Mucosa of gallbladder (tissue), 1 donor: Measurements from ENCODE around the gene ALDH2. TPM values are rescaled to one million over a fixed set of nuclear protein-coding genes. Genes with fewer than 3 reads are reported as not detected.
"Not testable (repeated sequence)": the region's sequence is repeated elsewhere in the genome, so short reads cannot be mapped to it uniquely, and the experiment has no call there.

Experiments
- DNase-seq: peaks from one replicate; pipeline ENCODE4 v3.0.0-alpha.2; 2020; ENCODE audit warnings: low spot score
- total RNA-seq: library from RNA; stranded (reverse); gene quantifications from one replicate; pipeline ENCODE4 v1.2.1, GENCODE V29; 2021
- donor health status: DM: no; HTN: no; CAD: no.

Gene ALDH2
- total RNA-seq, 1 donor from 2014 or later: 259 TPM

DNA sequence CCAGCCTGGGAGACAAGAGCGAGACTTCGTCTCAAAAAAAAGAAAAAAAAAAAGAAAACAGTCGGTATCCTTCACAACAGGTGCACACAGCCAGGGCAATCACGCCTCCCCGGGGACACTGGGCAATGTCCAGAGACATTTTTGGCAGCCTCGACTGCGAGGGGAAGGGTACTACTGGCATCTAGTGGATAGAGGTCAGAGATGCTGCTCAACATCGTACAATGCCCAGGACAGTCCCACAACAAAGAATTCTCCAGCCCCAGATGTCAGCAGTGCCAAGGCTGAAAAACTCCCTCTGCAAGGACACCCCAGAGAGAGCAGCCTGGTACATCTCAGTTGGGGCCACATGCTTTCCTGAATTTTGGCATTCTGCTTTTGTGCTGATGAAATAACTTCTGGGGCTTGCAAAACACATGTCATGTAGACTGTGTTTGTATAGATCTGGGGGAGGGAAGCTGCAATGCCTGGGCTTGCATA is 21.5 kb downstream of the ALDH2 start:
- DNase-seq: peak; percentile 40

DNA sequence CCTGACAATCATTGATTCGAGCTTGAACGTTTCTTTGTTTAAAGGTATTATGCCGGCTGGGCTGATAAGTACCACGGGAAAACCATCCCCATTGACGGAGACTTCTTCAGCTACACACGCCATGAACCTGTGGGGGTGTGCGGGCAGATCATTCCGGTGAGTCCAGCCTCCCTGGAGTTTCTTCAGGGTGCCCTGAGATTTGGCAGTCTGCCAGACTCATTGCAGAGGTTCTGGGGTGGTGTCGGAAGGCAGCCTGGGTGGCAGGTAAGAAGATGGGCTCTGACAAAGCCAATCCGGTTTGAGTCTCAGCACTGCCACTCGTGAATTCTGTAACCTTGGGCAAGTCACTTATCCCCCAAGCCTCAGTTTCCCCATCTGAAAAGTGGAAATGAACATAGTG is 23.0 kb downstream of the ALDH2 start:
- DNase-seq: no peak

GRCh38 chr12:111791507-111791906 is 24.8 kb downstream of the ALDH2 start:
- DNase-seq: no peak

DNA sequence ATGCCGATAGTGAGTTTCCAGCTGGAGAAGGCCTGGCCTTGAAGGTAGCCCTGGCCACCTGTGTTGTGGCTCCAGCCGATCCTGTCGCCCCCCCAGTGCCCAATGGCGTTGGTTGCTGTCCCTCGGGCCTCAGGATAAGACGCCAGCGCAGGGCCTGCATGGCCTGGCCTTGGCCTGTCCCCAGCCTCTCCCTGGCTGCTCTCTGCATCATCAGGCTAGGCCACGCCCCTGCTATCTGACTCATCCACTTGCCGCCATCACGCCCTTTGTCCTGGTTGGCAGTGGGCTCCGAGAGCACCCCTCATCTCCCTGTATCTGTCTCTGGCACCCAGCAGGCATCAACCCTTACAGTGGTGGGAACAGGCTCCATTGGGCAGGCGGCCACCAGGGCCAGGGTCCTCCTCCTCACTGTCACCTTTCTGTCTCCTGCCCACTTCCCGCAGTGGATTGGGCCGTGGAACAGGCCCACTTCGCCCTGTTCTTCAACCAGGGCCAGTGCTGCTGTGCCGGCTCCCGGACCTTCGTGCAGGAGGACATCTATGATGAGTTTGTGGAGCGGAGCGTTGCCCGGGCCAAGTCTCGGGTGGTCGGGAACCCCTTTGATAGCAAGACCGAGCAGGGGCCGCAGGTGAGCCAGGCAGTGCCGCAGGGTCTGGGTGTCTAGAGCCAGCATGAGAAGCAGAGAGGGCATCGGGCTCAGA is 25.6 kb downstream of the ALDH2 start:
- peak; percentile 67 for DNase-seq

- no peak for DNase-seq
These were observed 26.1 kb downstream of the ALDH2 start for GRCh38 chr12:111792856-111793235.

- DNase-seq: no peak
These were observed 31.4 kb downstream of the ALDH2 start for GRCh38 chr12:111798182-111798581.

- DNase-seq: no peak
These were observed 33.0 kb downstream of the ALDH2 start for GRCh38 chr12:111799758-111800157.

- DNase-seq: no peak
These were observed 36.4 kb downstream of the ALDH2 start for GRCh38 chr12:111803038-111803626.

DNA sequence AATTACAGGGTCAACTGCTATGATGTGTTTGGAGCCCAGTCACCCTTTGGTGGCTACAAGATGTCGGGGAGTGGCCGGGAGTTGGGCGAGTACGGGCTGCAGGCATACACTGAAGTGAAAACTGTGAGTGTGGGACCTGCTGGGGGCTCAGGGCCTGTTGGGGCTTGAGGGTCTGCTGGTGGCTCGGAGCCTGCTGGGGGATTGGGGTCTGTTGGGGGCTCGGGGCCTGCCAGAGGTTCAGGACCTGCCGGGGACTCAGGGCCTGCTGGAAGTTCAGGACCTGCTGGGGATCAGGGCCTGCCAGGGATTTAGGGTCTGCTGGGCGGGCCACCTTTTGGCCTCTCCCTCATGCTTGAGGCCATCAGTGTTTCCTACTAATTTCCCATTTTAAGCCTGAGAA is 37.1 kb downstream of the ALDH2 start:
- DNase-seq: no peak

DNA sequence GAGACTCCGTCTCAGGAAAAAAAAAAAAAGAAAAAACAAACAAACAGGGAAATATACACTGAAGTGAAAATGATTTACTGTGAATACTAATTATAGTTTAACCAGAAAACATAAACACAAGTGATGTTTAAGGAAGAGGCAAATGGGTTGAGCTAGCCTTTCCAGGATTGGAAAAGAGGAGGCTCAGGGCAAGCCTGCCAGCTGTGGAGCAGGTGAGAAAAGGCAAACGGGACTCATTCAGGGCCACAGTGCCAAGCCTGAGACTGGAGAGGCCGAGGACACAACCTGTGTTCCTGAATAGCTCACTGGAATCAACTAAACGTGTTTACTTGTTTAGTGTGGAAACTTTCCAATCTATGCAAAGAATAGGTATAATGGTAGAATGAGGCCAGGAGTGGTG is 39.6 kb downstream of the ALDH2 start:
- DNase-seq: no peak

DNA sequence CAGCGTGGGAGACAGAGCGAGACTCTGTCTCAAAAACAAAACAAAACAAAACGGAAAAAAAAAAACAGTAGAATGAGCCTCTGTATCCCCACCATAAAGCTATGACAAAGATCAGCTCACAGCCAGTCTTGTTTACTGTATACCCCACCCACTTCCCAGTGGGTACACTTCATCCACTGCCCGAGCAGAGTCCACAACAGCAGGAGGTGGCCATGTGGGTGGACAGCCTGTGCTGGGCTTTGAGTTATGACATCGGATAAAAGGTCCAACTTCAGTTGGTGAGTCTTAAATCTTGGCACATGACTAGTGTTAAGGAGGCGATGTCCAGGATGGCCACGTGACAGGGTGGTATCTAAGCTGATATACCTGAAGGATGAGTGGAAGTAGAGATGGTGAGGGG is 40.5 kb downstream of the ALDH2 start:
- DNase-seq: no peak

DNA sequence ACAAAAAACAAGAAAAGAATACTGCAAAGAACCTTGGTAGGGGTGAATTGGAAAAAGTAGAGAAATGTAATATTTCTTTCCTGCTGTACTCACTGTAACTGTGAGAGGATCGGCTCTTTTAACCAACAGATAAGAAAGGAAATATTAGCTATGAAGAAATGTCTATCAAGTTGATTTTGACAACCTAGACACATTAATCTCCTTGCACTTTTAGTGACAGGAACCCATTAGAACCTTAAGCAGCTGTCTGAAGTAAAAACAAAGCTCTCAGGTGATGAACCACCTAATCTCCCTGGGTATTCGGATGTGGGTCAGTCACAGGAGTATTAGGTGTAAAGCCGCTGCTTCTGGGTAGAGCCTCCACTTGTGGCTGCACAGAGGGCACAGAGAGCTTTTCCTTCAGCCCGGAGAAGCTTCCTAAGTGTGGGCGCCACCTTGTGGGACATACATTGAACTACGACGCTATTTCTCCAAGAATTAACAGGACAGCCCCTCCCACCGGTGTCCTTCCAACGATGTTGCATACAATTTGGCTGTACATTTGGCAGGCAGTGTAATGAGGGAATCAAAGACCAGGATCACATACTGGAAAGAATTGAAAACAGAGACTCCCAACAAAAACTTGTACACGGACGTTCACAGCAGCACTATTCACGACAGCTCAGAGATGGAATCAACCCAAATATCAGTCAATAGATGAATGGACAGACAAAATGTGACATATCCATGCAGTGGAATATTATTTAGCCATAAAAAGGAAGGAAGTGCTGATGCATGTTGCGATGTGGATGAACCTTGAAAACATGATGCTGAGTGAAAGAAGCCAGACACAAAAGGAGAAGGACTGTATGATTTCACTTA is 46.4 kb downstream of the ALDH2 start:
- DNase-seq: peak; percentile 78

GRCh38 chr12:111816065-111816615 is 49.4 kb downstream of the ALDH2 start:
- no peak for DNase-seq

DNA sequence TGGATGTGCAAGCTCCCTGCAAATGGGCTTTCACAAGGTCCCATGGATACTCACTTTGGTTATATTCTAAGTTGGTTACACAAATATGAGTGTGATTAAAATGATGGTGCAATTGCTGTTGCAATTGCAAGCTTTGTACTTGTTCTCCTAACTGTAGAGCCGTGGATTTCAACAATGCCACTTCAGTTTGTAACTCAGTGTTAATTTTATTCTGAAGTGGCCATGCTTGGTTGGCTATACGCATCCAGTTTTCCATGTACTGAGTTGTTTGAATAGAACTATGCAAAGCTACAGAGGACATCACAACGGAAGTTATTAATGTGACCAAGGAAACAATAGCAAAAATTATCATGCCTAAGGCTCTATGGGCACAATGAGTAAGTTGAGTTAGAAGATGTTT is 50.2 kb downstream of the ALDH2 start:
- not testable (repeated sequence) for DNase-seq

DNA sequence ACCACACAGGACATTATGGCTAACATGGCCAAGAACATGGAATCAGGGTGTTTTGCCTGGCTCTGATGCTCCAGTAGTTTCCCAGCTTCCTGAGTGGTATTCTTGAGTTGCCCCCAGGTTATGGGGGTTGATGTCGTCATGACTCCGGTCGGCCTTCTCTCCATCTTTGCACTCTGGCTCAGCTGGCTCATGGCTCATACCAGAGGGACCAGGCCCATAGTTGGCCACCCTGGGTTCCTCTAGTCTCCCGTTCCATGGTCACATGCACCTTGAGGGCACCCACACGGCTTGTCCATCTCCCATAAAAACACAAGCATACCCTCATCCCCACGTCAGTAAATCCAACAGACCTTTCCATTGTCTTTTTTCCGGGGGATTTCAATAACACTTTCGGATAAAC is 51.6 kb downstream of the ALDH2 start:
- DNase-seq: no peak

DNA sequence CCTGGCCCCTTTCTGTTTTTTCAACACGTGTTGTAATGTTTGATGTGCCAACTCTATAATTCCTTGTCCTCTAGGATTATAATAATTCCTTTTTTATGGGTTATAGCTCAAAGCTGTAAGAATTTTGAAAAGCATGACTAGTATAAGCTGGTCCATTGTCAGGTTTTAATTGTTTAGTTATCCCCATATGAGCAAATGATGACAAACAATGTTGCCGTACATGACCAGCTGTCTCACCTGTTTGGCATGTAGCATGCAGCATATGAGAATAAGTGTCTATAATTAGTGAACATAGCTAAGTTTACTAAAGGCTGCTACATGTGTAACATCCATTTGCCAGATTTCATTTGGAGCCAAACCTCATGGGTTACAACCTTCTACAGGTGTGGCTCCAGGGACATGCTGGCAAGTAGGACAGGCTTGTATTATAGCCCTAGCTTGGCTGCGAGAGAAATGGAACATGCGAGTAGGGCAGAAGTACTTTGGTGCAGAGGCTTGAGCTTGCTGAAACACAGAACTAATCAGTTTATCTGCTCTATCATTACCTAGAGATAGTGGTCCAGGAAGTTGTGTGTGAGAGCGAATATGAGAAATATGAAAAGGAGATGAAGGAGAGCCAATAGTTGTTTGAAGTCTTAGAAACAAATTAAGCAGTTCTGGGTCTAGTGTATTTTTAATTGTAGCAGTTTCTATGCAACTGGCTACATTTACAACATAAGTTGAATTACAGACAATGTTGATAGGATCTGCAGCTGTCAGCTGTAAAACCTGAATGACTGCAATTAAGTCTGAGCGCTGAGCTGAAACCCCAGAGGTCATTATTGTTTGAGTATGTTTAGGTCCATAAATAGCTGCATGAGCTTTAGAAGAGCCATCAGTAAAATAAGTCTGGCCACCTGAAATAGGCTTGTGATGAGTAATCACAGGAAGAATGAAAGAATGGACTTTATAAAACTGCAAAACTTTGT is 52.7 kb downstream of the ALDH2 start:
- DNase-seq: no peak

DNA sequence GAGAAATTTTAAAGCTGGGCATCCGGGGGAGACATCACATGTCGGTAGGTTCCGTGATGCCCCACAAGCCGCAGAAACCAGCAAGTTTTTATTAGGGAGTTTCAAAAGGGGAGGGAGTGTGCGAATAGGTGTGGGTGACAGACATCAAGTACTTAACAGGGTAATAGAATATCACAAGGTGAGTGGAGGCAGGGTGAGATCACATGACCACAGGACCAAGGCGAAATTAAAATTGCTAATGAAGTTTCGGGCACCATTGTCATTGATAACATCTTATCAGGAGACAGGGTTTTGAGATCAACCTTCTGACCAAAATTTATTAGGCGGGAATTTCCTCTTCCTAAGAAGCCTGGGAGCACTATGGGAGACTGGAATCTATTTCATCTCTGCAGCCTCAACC is 54.1 kb downstream of the ALDH2 start:
- not testable (repeated sequence) for DNase-seq

GRCh38 chr12:111822886-111823285 is 56.2 kb downstream of the ALDH2 start:
- DNase-seq: no peak

GRCh38 chr12:111823891-111824290 is 57.2 kb downstream of the ALDH2 start:
- DNase-seq: no peak

GRCh38 chr12:111824312-111824711 is 57.6 kb downstream of the ALDH2 start:
- not testable (repeated sequence) for DNase-seq

DNA sequence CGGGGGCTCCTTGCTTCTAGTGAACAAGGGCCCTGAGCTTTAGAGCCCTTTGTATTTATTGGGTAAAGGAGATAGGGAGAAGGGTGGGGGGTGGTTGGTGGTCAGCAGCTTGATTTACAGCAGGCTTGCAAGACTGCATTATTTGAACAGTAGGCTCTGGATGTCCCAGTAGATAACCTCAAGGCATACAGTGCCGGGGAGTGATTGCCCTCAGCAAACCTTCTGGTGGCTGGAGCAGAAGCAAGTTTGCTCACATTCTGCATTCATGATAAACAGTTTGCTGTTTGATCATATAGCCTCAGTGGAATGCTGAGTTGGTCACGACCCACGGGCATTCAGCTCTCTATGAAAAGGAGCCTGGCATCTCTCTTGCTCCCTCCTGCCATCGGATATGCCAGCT is 58.8 kb downstream of the ALDH2 start:
- DNase-seq: no peak
